Measurements from ENCODE around the gene ADAMTS18. TPM values are rescaled to one million over a fixed set of nuclear protein-coding genes. Genes with fewer than 3 reads are reported as not detected.

The ADAMTS18 gene
- total RNA-seq, 4 donors from 2014 or later, result 2.8 to 21.1 (median 7.8) TPM

DNA sequence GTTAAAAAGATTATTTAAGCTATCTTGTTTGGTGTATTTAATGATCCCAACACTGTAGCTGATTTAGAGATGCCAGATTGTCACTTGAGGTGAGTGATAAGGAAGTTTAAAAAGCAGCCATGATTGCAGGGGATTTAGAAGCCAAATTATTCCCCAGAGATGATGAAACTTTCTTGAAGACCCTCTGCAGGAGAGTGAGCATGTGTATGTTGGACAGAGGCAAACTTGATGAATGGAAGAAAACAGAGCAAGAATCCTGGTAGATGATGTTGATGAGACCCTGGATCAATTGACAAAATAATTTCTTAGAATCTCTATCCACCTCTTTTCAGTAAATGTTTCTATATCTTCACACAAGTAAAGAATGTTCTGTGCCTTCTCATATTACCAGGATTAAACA, 14.4 kb upstream of the ADAMTS18 start:
- TF ChIP-seq, protein P1, sequence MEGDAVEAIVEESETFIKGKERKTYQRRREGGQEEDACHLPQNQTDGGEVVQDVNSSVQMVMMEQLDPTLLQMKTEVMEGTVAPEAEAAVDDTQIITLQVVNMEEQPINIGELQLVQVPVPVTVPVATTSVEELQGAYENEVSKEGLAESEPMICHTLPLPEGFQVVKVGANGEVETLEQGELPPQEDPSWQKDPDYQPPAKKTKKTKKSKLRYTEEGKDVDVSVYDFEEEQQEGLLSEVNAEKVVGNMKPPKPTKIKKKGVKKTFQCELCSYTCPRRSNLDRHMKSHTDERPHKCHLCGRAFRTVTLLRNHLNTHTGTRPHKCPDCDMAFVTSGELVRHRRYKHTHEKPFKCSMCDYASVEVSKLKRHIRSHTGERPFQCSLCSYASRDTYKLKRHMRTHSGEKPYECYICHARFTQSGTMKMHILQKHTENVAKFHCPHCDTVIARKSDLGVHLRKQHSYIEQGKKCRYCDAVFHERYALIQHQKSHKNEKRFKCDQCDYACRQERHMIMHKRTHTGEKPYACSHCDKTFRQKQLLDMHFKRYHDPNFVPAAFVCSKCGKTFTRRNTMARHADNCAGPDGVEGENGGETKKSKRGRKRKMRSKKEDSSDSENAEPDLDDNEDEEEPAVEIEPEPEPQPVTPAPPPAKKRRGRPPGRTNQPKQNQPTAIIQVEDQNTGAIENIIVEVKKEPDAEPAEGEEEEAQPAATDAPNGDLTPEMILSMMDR (IDR thresholded peaks at IDR 0.05), result no peak
- DNase-seq (ENCODE audit: low spot score) (no peak), ATAC-seq (ENCODE audit: low FRiP score) (no peak)

DNA sequence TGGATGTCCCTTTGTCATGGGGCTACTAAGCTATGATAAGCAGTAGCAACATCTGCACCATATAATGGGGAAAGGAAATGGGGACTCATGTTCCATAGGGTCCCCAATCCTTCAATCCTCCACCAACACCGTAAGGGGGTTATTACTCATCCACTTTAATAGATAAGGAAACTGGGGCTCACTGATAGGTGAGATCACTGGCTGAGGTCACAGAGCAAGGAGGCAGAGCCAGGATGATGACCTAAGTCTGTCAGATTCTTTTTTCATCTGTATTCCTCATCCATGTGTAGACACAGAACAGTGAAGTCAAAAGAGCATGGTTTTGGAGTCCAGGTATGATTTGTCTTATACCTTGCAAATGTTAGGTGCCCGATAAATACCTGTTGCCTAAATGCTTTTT, 10.5 kb upstream of the ADAMTS18 start:
- DNase-seq (ENCODE audit: low spot score) (no peak), ATAC-seq (ENCODE audit: low FRiP score) (no peak)
- TF ChIP-seq, protein P1 (IDR thresholded peaks at IDR 0.05), result no peak

DNA sequence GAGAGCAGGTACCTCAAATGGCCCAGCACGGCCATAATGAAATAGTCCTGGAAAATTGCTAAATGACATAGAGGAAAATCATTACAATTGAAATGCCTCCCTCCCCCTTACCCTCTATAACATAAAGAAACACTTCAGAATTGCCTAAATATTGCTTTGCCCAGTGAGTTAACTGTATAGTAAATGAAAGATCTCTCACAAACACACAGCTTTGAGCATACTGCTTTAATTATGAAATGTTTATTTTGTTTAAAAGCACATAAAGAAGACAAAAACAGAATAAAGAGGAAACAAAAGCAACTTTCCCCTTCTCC, 9.3 kb upstream of the ADAMTS18 start:
- no peak for ATAC-seq (ENCODE audit: low FRiP score)
- TF ChIP-seq, protein P1 (IDR thresholded peaks at IDR 0.05), result no peak
- no peak for DNase-seq (ENCODE audit: low spot score)

DNA sequence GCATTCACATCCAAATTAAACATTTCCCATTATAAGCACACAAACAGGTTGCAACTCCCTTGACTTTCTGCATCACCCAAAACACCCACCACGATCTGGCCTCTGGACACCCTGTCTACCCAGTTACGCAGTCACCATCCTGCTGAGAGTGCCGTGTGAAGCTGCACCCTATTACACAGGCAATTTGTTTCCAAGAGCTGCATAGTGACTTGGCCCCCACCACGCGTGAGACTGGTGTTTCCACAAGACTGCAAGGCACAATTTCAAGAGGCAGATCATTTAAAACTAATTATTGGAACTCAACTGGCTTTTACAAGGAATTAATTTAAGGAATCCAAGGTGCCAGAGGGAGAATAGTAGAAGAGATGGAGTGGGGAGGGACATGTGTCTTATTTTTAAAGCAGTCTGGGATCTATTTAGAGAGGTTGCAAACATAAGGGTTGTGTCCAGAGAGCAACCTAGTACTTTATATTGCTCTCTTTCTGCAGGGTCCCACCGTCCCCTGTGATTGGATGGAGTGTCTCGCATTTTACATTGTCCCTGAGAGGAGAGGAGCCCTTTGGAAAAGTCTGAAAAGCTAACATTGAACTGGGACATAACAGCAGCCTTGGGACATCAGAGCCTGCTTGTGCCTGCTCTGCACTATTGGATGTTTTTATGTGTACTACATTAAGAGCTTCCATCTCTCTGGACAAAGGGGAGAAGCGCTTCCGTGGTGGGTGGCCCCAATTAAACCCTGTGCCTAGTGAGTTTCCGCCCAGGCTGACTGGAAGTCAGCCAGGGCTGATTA, 8.7 kb upstream of the ADAMTS18 start:
- TF ChIP-seq, protein P1 (IDR thresholded peaks at IDR 0.05), result no peak
- no peak for DNase-seq (ENCODE audit: low spot score)

DNA sequence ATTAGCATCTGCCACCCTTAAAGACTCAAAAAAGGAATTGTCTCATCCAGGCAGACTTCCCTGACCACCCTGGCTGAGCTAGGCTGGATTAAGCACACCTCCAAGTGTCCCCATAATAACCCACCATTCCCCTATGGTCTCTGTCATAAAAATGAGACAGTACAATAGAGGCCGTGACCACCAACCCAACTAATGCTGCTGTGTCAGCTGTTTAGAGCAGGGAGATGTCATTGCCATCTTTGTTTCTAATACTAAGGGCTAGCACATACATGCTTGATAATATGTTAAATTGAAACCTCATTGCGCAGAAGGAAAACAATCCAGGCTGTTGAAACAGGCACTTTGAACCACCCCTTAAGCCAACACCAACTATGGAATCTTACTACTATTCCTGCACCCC, 7.2 kb upstream of the ADAMTS18 start:
- ATAC-seq (ENCODE audit: low FRiP score) (no peak), DNase-seq (ENCODE audit: low spot score) (no peak)
- TF ChIP-seq, protein P1 (IDR thresholded peaks at IDR 0.05), result no peak

More for the DNA sequence above, 8.7 kb upstream of the ADAMTS18 start:
- ATAC-seq (ENCODE audit: low FRiP score), result no peak

DNA sequence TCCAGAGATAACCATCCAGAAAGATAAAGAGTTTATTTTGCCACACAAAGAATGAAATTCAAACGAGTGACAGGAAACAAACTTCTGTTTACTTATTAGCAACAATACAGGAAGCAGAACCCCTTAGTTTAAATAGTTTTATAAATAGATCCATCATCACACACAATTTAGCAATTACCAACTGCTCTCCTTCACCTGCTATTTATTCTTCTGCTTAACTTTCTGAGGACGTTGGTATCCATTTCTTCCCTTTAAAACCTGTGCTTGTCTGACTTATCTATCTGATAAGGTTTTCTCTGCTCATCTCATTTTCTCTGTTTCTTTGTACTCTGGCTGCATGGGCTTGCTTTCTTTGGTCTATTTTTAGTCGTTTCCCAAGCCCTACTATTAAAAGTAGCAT, 4.3 kb upstream of the ADAMTS18 start:
- ATAC-seq (ENCODE audit: low FRiP score), result no peak

DNA sequence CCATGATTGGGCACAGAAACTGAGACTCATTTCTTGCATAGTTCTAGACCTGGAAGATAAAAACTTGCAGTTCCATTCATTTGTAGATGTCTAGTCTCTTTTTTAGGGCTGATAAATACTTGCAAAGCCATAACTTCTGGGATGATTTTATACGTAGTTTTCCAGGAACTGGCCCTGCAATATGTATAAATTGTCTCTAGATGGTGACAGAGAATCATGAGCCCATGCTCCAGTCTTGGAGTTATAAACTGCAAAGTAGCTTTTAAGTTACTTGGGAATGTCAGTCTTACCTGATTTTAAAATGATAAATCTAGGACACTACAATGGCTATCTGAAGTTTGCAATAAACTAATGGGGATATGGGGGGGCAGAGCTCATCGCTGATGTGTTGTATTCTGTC, 3.0 kb upstream of the ADAMTS18 start:
- DNase-seq (ENCODE audit: low spot score), result no peak
- no peak for ATAC-seq (ENCODE audit: low FRiP score)
- TF ChIP-seq, protein P1 (IDR thresholded peaks at IDR 0.05), result no peak

More for the DNA sequence above, 4.3 kb upstream of the ADAMTS18 start:
- TF ChIP-seq, protein P1 (IDR thresholded peaks at IDR 0.05), result no peak
- no peak for DNase-seq (ENCODE audit: low spot score)
